Keratinocyte (primary cell): ENCODE measurements around the gene HPS3. TPM values are rescaled to one million over a fixed set of nuclear protein-coding genes. Genes with fewer than 3 reads are reported as not detected.

Experiments used
- DNase-seq: peaks from one replicate; pipeline ENCODE4 v3.0.0-alpha.2; 2011; ENCODE audit warnings: low read depth, missing footprints, low spot score
- FAIRE-seq: peaks from 2 replicates; lab custom pipeline; 2011; peaks lifted over from hg19 to GRCh38; lab: Jason Lieb, UNC
- H2AFZ ChIP-seq: 2 replicates; pipeline ENCODE4 v1.6.0; 2012; ENCODE audit warnings: low read length, control low read depth, inconsistent platforms; ENCODE audit not compliant: control insufficient read depth
- H3K27ac ChIP-seq: 2 replicates; pipeline ENCODE4 v1.5.1; 2011; ENCODE audit warnings: low read length; ENCODE audit not compliant: control insufficient read depth, insufficient read depth
- H3K27me3 ChIP-seq: 3 replicates; pipeline ENCODE4 v1.6.0; 2011; ENCODE audit warnings: low read length; ENCODE audit not compliant: control insufficient read depth, insufficient read depth; ENCODE audit errors: extremely low read depth
- H3K36me3 ChIP-seq, 2 experiments: 2 replicates in 1 of 2; 3 replicates in 1 of 2; pipeline ENCODE4 v1.5.1; 2011; ENCODE audit warnings: low read length in 2 of 2, mild to moderate bottlenecking in 1 of 2; ENCODE audit not compliant: control insufficient read depth in 2 of 2, insufficient read depth in 2 of 2; ENCODE audit errors: extremely low read depth in 1 of 2
- H3K4me1 ChIP-seq: 3 replicates; pipeline ENCODE4 v1.5.1; 2011; ENCODE audit warnings: low read length; ENCODE audit not compliant: control insufficient read depth, insufficient read depth; ENCODE audit errors: extremely low read depth
- H3K4me2 ChIP-seq: 3 replicates; pipeline ENCODE4 v1.6.0; 2011; ENCODE audit warnings: low read depth, low read length; ENCODE audit not compliant: control insufficient read depth, insufficient read depth; ENCODE audit errors: extremely low read depth
- H3K4me3 ChIP-seq, 3 experiments: fragments of 200-600 bp in 1 of 3; sonication (generic) in 1 of 3; 2 replicates in 2 of 3; 3 replicates in 1 of 3; pipeline ENCODE4 v1.5.1; 2011 to 2016; ENCODE audit warnings: low read length in 3 of 3, mild to moderate bottlenecking in 3 of 3, control low read depth in 2 of 3, inconsistent platforms in 1 of 3, low read depth in 1 of 3, mixed read lengths in 1 of 3, mixed run types in 1 of 3, moderate library complexity in 1 of 3; ENCODE audit not compliant: control insufficient read depth in 2 of 3, insufficient read depth in 2 of 3; ENCODE audit errors: extremely low read depth in 1 of 3
- H3K79me2 ChIP-seq: 2 replicates; pipeline ENCODE4 v1.6.0; 2012; ENCODE audit warnings: low read length; ENCODE audit not compliant: control insufficient read depth, insufficient read depth
- H3K9ac ChIP-seq: 3 replicates; pipeline ENCODE4 v1.6.0; 2011; ENCODE audit warnings: low read length; ENCODE audit not compliant: control insufficient read depth, insufficient read depth; ENCODE audit errors: extremely low read depth
- H3K9me1 ChIP-seq: 3 replicates; pipeline ENCODE4 v1.6.0; 2011; ENCODE audit warnings: low read length; ENCODE audit not compliant: control insufficient read depth, insufficient read depth; ENCODE audit errors: extremely low read depth
- H3K9me3 ChIP-seq: 2 replicates; pipeline ENCODE4 v1.5.1; 2012; ENCODE audit warnings: low read depth, low read length; ENCODE audit not compliant: control insufficient read depth
- H4K20me1 ChIP-seq: 3 replicates; pipeline ENCODE4 v1.6.0; 2011; ENCODE audit warnings: low read length; ENCODE audit not compliant: control insufficient read depth, insufficient read depth; ENCODE audit errors: extremely low read depth
- CTCF ChIP-seq, 3 experiments: IDR thresholded peaks in 1 of 3; conservative IDR thresholded peaks in 1 of 3; optimal IDR thresholded peaks in 1 of 3; 2 replicates in 2 of 3; 3 replicates in 1 of 3; pipeline versions ENCODE3 to v1.5.1; 2011; ENCODE audit warnings: low read length in 3 of 3, mild to moderate bottlenecking in 3 of 3, moderate library complexity in 2 of 3, control low read depth in 1 of 3, inconsistent platforms in 1 of 3; ENCODE audit not compliant: insufficient read depth in 2 of 3; ENCODE audit errors: extremely low read depth in 1 of 3
- EZH2 ChIP-seq: IDR thresholded peaks from one replicate; pipeline ENCODE4 v1.6.1; 2012; ENCODE audit warnings: inconsistent platforms, mild to moderate bottlenecking, low read length, moderate library complexity
- dilution Hi-C: fragments of 300-500 bp; cut with MboI; formaldehyde crosslinking; loops from one replicate; pipeline ENCODE4 v1.7.0; 2020; ENCODE audit warnings: low sequenced_read_pairs; ENCODE audit not compliant: extremely low pct_ligation_motif_present
- polyA minus RNA-seq, 3 experiments: library from RNA; depleted of rRNA, polyadenylated mRNA; stranded (reverse); fragments of >200 nt; gene quantifications; 1 replicate in 1 of 3; 2 replicates in 1 of 3; 3 replicates in 1 of 3; pipeline ENCODE4 v1.2.3, GENCODE V29; 2011
- polyA plus RNA-seq, 5 experiments: library from polyadenylated mRNA; depleted of rRNA in 3 of 5; stranded (reverse) in 3 of 5; stranded (forward) in 1 of 5; unstranded in 1 of 5; fragments of >200 nt; gene quantifications; 1 replicate in 1 of 5; 2 replicates in 3 of 5; 3 replicates in 1 of 5; pipeline versions ENCODE4 v1.2.1 to v1.2.3, GENCODE V29; 2011 to 2012; ENCODE audit warnings: missing spikeins in 2 of 5, low read depth in 1 of 5, low replicate concordance in 1 of 5

The HPS3 gene
- polyA plus RNA-seq (10.3 to 12.9 TPM (median 12.2 TPM) in 3 replicates), polyA minus RNA-seq (5.8 to 16.1 TPM (median 8.9 TPM) in 3 replicates)
- 6.4 TPM for polyA plus RNA-seq (2011; ENCODE audit: low read depth)
- 8.0 and 14.5 TPM in 2 replicates for polyA plus RNA-seq (2011; cell fraction: cytosol; rRNA removed)
- 15.0 and 15.5 TPM in 2 replicates for polyA plus RNA-seq (2011; cell fraction: nucleus; rRNA removed)
- 5.5 and 8.8 TPM in 2 replicates for polyA plus RNA-seq (2012; ENCODE audit: low replicate concordance)
- 7.7 TPM for polyA minus RNA-seq (2011; cell fraction: cytosol; rRNA and poly(A)+ RNA removed)
- polyA minus RNA-seq (2011; cell fraction: nucleus; rRNA and poly(A)+ RNA removed): 7.7 and 13.0 TPM in 2 replicates

DNA sequence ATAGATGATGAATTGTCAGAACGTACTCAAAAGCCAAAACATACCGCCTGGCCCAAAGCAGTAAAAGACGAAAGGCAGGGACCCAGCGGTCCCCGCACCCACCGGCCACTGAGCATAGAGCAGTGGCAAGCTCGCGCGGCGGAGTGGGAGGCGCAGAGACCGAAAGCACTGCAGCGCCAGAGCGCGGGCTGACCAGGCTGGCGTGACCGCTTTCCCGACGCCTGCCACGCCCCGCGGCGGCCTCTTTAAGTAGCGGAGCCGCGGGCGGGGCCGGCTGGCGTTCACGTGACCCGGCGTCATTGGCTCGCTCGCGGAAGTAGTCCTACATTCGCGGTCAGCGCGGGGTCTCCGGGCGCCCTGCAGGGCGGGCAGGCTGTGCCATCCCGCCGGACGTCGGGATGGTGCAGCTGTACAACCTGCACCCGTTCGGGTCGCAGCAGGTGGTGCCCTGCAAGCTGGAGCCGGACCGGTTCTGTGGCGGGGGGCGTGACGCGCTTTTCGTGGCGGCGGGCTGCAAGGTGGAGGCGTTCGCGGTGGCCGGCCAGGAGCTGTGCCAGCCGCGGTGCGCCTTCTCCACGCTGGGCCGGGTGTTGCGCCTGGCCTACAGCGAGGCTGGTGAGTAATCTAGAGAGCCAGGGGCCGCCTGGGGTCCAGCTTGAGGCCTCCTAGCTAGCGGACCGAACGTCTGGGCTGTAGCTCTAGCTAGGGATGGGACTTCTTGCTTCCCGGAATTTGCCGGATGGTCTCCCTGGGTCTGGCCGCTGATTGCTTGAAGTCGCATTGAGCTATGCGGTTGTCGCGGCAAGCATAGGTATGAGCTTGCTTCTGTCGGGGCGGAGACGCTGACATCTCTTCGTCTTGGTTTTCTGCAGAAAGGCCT lies at the start of gene HPS3:
Gene HPS3 (plus strand): TSS at position 313 of the 880 bp plus-strand sequence. CDS start 86 bp downstream, at position 399.
- dilution Hi-C loops: no loop called here
- TF ChIP-seq EZH2: no peak
- no peak for TF ChIP-seq CTCF (optimal IDR thresholded peaks at IDR 0.05 in 1 of 3, IDR thresholded peaks at IDR 0.05 in 1 of 3, conservative IDR thresholded peaks at IDR 0.05 in 1 of 3; ENCODE audit: extremely low read depth in 1 of 3, insufficient read depth in 2 of 3, low read length in 3 of 3)
- Histone ChIP-seq H3K9me1 (no peaks in the 10 kb centered on the region), H3K4me2 (peak within 1 kb of the TSS; percentile 94), H4K20me1 (no peaks in the 10 kb centered on the region), H3K27me3 (no peaks in the 10 kb centered on the region), H3K79me2 (peaks cover 16% of the 10 kb centered on the region), H2AFZ (peak within 1 kb of the TSS; percentile 88), H3K4me1 (peaks cover 11% of the 10 kb centered on the region), H3K4me3 (peak within 1 kb of the TSS; percentile 90 to 98 (median 96)), H3K27ac (peak within 1 kb of the TSS; percentile 74), H3K36me3 (no peaks in the 10 kb centered on the region), H3K9ac (peak within 1 kb of the TSS; percentile 86), H3K9me3 (no peaks in the 10 kb centered on the region)
- DNase-seq (peak; percentile 9), FAIRE-seq (peak; percentile 29)

DNA sequence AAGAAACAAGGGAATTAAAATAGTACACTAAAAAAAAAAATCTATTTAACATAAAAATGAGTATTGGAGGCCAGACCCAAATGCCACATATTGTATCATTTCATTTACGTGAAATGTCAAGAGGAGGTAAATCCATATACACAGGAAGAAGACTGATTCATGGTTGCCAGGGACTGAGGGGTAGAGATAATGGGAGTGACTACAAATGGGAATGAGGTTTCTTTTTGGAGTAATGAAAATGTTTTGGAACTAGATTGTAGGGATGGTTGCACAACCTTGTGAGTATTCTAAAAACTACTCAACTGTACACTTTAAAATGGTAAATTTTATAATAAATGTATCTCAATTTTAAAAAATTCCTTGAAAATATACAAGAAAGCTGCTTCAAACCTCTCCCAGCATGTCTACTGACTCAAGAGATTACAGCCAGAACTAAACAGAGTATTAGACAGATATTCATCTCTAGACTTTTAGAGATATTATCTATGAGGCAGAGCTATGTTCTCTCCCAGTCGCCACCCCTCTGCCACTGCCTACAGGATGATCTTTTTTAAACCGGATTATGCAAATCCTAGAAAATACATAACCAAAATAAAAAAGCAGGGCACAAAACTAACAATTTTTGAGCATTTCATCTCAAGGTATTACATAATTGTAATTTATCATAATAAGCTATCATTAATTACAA lies 49.3 kb upstream of the HPS3 start:
- Histone ChIP-seq H3K27ac (no peak overlapping the region), H4K20me1 (no peaks in the 10 kb centered on the region), H3K9ac (no peak overlapping the region), H3K9me3 (no peaks in the 10 kb centered on the region), H3K4me3 (no peak overlapping the region), H2AFZ (no peak overlapping the region), H3K36me3 (no peaks in the 10 kb centered on the region), H3K79me2 (no peaks in the 10 kb centered on the region), H3K9me1 (no peaks in the 10 kb centered on the region), H3K4me1 (peaks cover 3% of the 10 kb centered on the region), H3K27me3 (no peaks in the 10 kb centered on the region), H3K4me2 (no peak overlapping the region)
- dilution Hi-C loops: no loop called here
- no peak for DNase-seq
- TF ChIP-seq EZH2: no peak
- no peak for TF ChIP-seq CTCF (optimal IDR thresholded peaks at IDR 0.05 in 1 of 3, IDR thresholded peaks at IDR 0.05 in 1 of 3, conservative IDR thresholded peaks at IDR 0.05 in 1 of 3; ENCODE audit: extremely low read depth in 1 of 3, insufficient read depth in 2 of 3, low read length in 3 of 3)
- no peak for FAIRE-seq
